MCF 10A (cell line): ENCODE results near the gene H6PD. TPM values are rescaled to one million over a fixed set of nuclear protein-coding genes. Genes with fewer than 3 reads are reported as not detected.

Experiments used
- BruUV-seq: library from RNA; stranded (reverse); fragments of 400-500 nt; replicated peaks from 2 replicates; lab custom pipeline; 2021; lab: Mats Ljungman, UMichigan
- CTCF ChIA-PET: fragments of 300-600 bp; sonication (Branson Sonifier 250); formaldehyde crosslinking; extraction: SDS; loops from one replicate; lab custom pipeline; 2021; ENCODE audit warnings: antibody characterized with exemption, inconsistent platforms; lab: Yijun Ruan, JAX
- POLR2A ChIA-PET: fragments of 300-600, 350-650 bp; sonication (Branson Sonifier 250); formaldehyde crosslinking; extraction: SDS; loops from one replicate; lab custom pipeline; 2020; ENCODE audit warnings: antibody characterized with exemption, inconsistent platforms; lab: Yijun Ruan, JAX
- DNase-seq: peaks from one replicate; pipeline ENCODE4 v3.0.0-alpha.2; 2018; ENCODE audit not compliant: unreplicated experiment
- H3K27ac Mint-ChIP-seq: one replicate; pipeline ENCODE4 v1.8.0; 2022; ENCODE audit warnings: mild to moderate bottlenecking, low read depth, mixed read lengths; ENCODE audit not compliant: unreplicated experiment
- H3K27me3 Mint-ChIP-seq: one replicate; pipeline ENCODE4 v1.8.0; 2022; ENCODE audit warnings: mixed read lengths; ENCODE audit not compliant: insufficient read depth, unreplicated experiment
- H3K36me3 Mint-ChIP-seq: one replicate; pipeline ENCODE4 v1.8.0; 2022; ENCODE audit warnings: mild to moderate bottlenecking, moderate library complexity, mixed read lengths; ENCODE audit not compliant: insufficient read depth, unreplicated experiment
- H3K4me1 Mint-ChIP-seq: one replicate; pipeline ENCODE4 v1.8.0; 2022; ENCODE audit warnings: mixed read lengths; ENCODE audit not compliant: insufficient read depth, unreplicated experiment
- H3K4me3 Mint-ChIP-seq: one replicate; pipeline ENCODE4 v1.8.0; 2022; ENCODE audit warnings: mild to moderate bottlenecking, moderate library complexity, mixed read lengths; ENCODE audit not compliant: unreplicated experiment
- H3K9me3 Mint-ChIP-seq: one replicate; pipeline ENCODE4 v1.8.0; 2022; ENCODE audit warnings: mixed read lengths; ENCODE audit not compliant: unreplicated experiment
- CTCF ChIP-seq: fragments of 200-600 bp; IDR thresholded peaks from one replicate; pipeline ENCODE4 v1.8.0; 2022; ENCODE audit warnings: antibody characterized with exemption, mild to moderate bottlenecking; ENCODE audit not compliant: unreplicated experiment
- intact Hi-C: fragments of 100-400 bp; cut with micrococcal nuclease; formaldehyde crosslinking; loops from 2 replicates; pipeline ENCODE4 v1.14.1; 2022
- total RNA-seq: library from RNA; stranded (reverse); gene quantifications from 2 replicates; pipeline ENCODE4 v1.2.3, GENCODE V29; 2022

Gene H6PD
- total RNA-seq, 1 experiment from 2014 or later, result 23.6 TPM

- Mint-ChIP-seq H3K27ac (peak overlapping the region; percentile 86), H3K27me3 (no peaks in the 10 kb centered on the region), H3K4me3 (no peak overlapping the region), H3K36me3 (peaks cover 5% of the 10 kb centered on the region), H3K4me1 (peaks cover 40% of the 10 kb centered on the region), H3K9me3 (no peaks in the 10 kb centered on the region)
- TF ChIP-seq CTCF, result no peak
- POLR2A ChIA-PET, result no interaction called here
- no TSS peak for BruUV-seq
- CTCF ChIA-PET, result no interaction called here
- intact Hi-C loops, result no loop called here
- no peak for DNase-seq
These were observed 71.4 kb downstream of the H6PD start for GRCh38 chr1:9306006-9306405.

- no TSS peak for BruUV-seq
- TF ChIP-seq CTCF, result no peak
- DNase-seq, result no peak
- H3K9me3 Mint-ChIP-seq, result no peaks in the 10 kb centered on the region
- no peaks in the 10 kb centered on the region for H3K27me3 Mint-ChIP-seq
- H3K4me3 Mint-ChIP-seq, result no peak overlapping the region
- peaks cover under 1% of the 10 kb centered on the region for H3K36me3 Mint-ChIP-seq
- CTCF ChIA-PET, result interaction anchor here (0.5 kb wide), 1 partner anchor 187 kb away, joined by 3 read pairs; no protein-coding TSS in a partner anchor
- POLR2A ChIA-PET, result no interaction called here
- no peak overlapping the region for H3K27ac Mint-ChIP-seq
- peaks cover 40% of the 10 kb centered on the region for H3K4me1 Mint-ChIP-seq
- intact Hi-C loops, result no loop called here
These were observed 72.7 kb downstream of the H6PD start for GRCh38 chr1:9307303-9307702.

GRCh38 chr1:9308236-9308785, 73.7 kb downstream of the H6PD start:
- Mint-ChIP-seq H3K9me3 (no peaks in the 10 kb centered on the region), H3K27ac (no peak overlapping the region), H3K4me3 (no peak overlapping the region), H3K27me3 (no peaks in the 10 kb centered on the region), H3K4me1 (peaks cover 32% of the 10 kb centered on the region), H3K36me3 (no peaks in the 10 kb centered on the region)
- POLR2A ChIA-PET, result no interaction called here
- CTCF ChIA-PET, result no interaction called here
- intact Hi-C loops, result no loop called here
- BruUV-seq, result no TSS peak
- TF ChIP-seq CTCF, result no peak
- DNase-seq, result no peak

GRCh38 chr1:9309080-9309479, 74.5 kb downstream of the H6PD start:
- no TSS peak for BruUV-seq
- DNase-seq, result no peak
- Mint-ChIP-seq H3K27ac (no peak overlapping the region), H3K4me1 (peaks cover 25% of the 10 kb centered on the region), H3K27me3 (no peaks in the 10 kb centered on the region), H3K36me3 (no peaks in the 10 kb centered on the region), H3K9me3 (no peaks in the 10 kb centered on the region), H3K4me3 (no peak overlapping the region)
- CTCF ChIA-PET, result interaction anchor here (0.6 kb wide), 2 partner anchors 17 to 750 kb away, joined by 3 read pairs; no protein-coding TSS in a partner anchor
- POLR2A ChIA-PET, result no interaction called here
- intact Hi-C loops, result no loop called here
- no peak for TF ChIP-seq CTCF
